Measurements from ENCODE around the gene PFKL.
"Not testable (repeated sequence)": the region's sequence is repeated elsewhere in the genome, so short reads cannot be mapped to it uniquely, and the experiment has no call there.

PFKL gene

GRCh38 chr21:44360159-44360558 lies 60.3 kb downstream of the PFKL start:
- no peak for DNase-seq (ENCODE audit: low spot score)
- in situ Hi-C loops (cut with MboI; ENCODE audit: low pct_unique_long_range_greater_than_20kb, low sequenced_read_pairs, unreplicated experiment), result no loop called here
- TF ChIP-seq, protein P1, sequence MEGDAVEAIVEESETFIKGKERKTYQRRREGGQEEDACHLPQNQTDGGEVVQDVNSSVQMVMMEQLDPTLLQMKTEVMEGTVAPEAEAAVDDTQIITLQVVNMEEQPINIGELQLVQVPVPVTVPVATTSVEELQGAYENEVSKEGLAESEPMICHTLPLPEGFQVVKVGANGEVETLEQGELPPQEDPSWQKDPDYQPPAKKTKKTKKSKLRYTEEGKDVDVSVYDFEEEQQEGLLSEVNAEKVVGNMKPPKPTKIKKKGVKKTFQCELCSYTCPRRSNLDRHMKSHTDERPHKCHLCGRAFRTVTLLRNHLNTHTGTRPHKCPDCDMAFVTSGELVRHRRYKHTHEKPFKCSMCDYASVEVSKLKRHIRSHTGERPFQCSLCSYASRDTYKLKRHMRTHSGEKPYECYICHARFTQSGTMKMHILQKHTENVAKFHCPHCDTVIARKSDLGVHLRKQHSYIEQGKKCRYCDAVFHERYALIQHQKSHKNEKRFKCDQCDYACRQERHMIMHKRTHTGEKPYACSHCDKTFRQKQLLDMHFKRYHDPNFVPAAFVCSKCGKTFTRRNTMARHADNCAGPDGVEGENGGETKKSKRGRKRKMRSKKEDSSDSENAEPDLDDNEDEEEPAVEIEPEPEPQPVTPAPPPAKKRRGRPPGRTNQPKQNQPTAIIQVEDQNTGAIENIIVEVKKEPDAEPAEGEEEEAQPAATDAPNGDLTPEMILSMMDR (IDR thresholded peaks at IDR 0.05; ENCODE audit: extremely low read depth, insufficient read depth, missing control alignments), result no peak

DNA sequence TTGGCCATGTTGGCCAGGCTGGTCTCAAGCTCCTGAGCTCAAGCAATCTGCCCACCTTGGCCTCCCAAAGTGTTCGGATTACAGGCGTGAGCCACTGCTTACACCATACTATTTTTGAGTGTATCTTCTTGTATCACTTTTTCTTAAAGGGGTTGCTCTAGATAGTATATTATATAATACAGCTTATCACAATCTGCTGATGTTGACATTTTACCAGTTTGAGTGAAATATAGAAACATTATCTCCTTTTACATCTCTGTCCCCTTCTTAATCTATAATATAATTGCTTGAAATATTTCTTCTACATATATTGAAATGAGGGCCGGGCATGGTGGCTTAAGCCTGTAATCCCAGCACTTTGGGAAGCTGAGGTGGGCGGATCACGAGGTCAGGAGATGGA lies 62.0 kb downstream of the PFKL start:
- DNase-seq (ENCODE audit: low spot score); in situ Hi-C loops (cut with MboI; ENCODE audit: low pct_unique_long_range_greater_than_20kb, low sequenced_read_pairs, unreplicated experiment): not testable (repeated sequence)

DNA sequence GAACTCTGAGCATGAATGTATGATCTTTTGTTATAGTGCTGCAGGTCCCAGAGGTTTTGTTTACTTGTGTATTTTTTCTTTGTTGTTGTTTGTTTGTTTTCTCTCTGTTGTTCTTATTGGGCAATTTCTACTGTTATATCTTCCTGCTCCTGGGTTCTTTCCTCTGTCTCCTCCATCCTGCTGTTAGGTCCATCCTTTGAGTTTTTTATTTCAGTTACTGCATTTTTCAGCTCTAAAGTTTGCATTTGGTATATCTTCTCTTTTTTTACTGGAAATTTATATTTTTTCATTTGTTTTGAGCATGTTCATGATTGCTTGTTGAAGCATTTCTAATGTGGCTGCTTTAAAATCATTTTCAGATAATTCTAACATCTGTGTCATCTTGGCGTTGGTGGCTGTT lies 63.4 kb downstream of the PFKL start:
- in situ Hi-C loops (cut with MboI; ENCODE audit: low pct_unique_long_range_greater_than_20kb, low sequenced_read_pairs, unreplicated experiment), result no loop called here
- TF ChIP-seq, protein P1 (IDR thresholded peaks at IDR 0.05; ENCODE audit: extremely low read depth, insufficient read depth, missing control alignments), result no peak
- DNase-seq (ENCODE audit: low spot score), result no peak

DNA sequence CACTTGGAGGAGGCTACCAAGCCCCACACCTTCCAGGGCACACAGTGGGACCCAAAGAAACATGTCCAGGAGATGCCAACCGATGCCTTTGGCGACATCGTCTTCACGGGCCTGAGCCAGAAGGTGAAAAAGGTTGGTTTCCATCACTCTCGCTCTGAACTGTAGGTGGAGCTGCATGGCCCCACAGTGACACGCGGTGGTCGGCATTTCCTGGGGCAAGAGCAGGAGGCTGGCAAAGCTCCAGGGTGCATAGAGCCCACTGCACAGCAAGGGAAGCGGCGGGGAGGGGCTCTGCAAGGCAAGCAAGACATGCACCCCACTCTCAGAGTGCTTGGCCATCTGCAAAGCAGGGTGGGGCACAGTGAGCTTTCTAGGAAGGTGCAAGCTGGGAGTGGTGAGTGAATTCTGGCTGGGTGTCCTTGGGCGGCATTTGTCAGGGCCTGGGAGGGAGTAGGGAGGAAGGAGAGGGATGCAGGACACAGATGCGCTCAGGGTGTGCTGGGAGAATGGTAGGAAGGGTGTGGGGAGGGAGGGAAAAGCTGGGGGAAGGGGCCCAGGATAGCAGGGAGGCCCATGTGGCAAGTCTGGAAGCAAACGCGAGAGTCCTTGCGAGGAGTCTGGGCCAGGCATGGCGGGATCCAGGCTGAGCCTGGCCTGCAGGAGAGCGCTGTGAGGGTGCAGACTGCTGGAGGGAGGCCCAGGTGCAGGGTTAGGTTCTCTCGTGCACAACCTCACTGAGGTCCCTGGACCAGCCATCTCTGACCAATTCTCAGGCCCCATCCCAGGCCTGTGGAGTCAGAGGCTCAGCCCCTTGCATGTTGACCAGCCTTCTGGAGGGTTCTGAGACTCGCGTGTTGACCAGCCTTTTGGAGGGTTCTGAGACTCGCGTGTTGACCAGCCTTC lies 64.5 kb downstream of the PFKL start:
- DNase-seq (ENCODE audit: low spot score), result no peak
- in situ Hi-C loops (cut with MboI; ENCODE audit: low pct_unique_long_range_greater_than_20kb, low sequenced_read_pairs, unreplicated experiment), result no loop called here
- TF ChIP-seq, protein P1 (IDR thresholded peaks at IDR 0.05; ENCODE audit: extremely low read depth, insufficient read depth, missing control alignments), result no peak

DNA sequence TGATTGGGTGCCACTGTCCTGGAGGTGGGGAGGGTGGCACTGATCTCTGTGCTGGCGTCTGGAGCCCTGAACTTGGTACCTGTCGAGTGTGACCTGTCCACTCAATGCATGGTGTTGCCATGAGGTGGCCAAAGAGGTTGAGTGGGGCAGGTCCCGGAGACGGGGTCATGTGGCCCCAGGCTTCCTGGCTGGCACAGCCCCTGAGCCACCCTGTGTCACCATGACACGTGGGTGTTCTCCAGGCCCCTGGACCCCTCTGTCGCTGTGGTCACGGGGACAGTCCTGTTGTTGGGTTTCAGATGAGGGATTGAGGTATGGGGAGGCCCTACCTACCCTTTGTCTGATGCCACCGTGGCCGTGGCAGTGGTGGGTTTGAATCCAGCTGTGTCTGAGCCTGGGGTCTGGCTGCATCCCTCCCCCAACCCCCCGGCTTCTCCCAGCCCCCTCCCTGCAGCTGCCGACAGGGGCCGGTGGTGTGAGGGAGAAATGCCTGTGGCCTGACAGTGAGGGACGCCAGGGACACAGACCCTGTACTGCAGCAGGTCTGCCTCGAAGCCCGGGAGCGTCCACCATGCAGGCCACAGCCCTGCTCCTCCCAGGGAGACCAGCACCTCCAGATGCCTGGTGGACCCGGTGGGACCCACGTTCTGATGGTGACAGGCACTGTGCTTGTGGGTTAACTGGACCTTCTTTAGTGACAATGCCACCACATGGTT lies 65.6 kb downstream of the PFKL start:
- peak; percentile 11 for DNase-seq (ENCODE audit: low spot score)
- TF ChIP-seq, protein P1 (IDR thresholded peaks at IDR 0.05; ENCODE audit: extremely low read depth, insufficient read depth, missing control alignments), result no peak
- in situ Hi-C loops (cut with MboI; ENCODE audit: low pct_unique_long_range_greater_than_20kb, low sequenced_read_pairs, unreplicated experiment), result no loop called here

GRCh38 chr21:44365967-44366585 lies 66.2 kb downstream of the PFKL start:
- DNase-seq (ENCODE audit: low spot score), result no peak
- TF ChIP-seq, protein P1 (IDR thresholded peaks at IDR 0.05; ENCODE audit: extremely low read depth, insufficient read depth, missing control alignments), result no peak
- in situ Hi-C loops (cut with MboI; ENCODE audit: low pct_unique_long_range_greater_than_20kb, low sequenced_read_pairs, unreplicated experiment), result no loop called here
